GM19468 (cell line): ENCODE results near the gene NMU.
"Not testable (repeated sequence)": the region's sequence is repeated elsewhere in the genome, so short reads cannot be mapped to it uniquely, and the experiment has no call there.

Experiments used
- ATAC-seq: cut with Tn5 transposase; IDR thresholded peaks from one replicate; pipeline ENCODE4 v1.9.1; 2021; ENCODE audit warnings: mild to moderate bottlenecking, moderate library complexity, moderate number of reproducible peaks; ENCODE audit not compliant: unreplicated experiment; ENCODE audit errors: extremely low read depth

Gene NMU

GRCh38 chr4:55633903-55634302 lies 2.2 kb downstream of the NMU start:
- no peak for ATAC-seq

- ATAC-seq, result no peak
Measured at GRCh38 chr4:55625835-55626234, 10.3 kb downstream of the NMU start.

GRCh38 chr4:55624063-55624462 lies 12.0 kb downstream of the NMU start:
- ATAC-seq, result not testable (repeated sequence)

- ATAC-seq, result no peak
Measured at GRCh38 chr4:55618546-55619143, 17.5 kb downstream of the NMU start.

- peak; percentile 93 for ATAC-seq
Measured at GRCh38 chr4:55617587-55618197, 18.4 kb downstream of the NMU start.

GRCh38 chr4:55615008-55615407 lies 21.1 kb downstream of the NMU start:
- ATAC-seq, result no peak

GRCh38 chr4:55613621-55614020 lies 22.5 kb downstream of the NMU start:
- ATAC-seq, result no peak

GRCh38 chr4:55612341-55612740 lies 23.8 kb downstream of the NMU start:
- no peak for ATAC-seq

- ATAC-seq, result no peak
Measured at GRCh38 chr4:55611358-55612059, 24.6 kb downstream of the NMU start.

- no peak for ATAC-seq
Measured at GRCh38 chr4:55610381-55610780, 25.7 kb downstream of the NMU start.

GRCh38 chr4:55609393-55609866 lies 26.7 kb downstream of the NMU start:
- no peak for ATAC-seq

- no peak for ATAC-seq
Measured at GRCh38 chr4:55608591-55608990, 27.5 kb downstream of the NMU start.

GRCh38 chr4:55604996-55605395 lies 31.1 kb downstream of the NMU start:
- no peak for ATAC-seq

- ATAC-seq, result no peak
Measured at GRCh38 chr4:55600640-55601039, 35.5 kb downstream of the NMU start.

GRCh38 chr4:55598641-55599040 lies 37.5 kb downstream of the NMU start:
- no peak for ATAC-seq

GRCh38 chr4:55592014-55592413 lies 44.1 kb downstream of the NMU start, which contains the start of gene PDCL2:
Gene PDCL2 (minus strand): TSS chr4:55592245. CDS start chr4:55592109, 136 bp downstream.
- ATAC-seq, result no peak

GRCh38 chr4:55588160-55588559 lies 47.9 kb downstream of the NMU start:
- ATAC-seq, result no peak

- not testable (repeated sequence) for ATAC-seq
Measured at GRCh38 chr4:55582773-55583172, 53.3 kb downstream of the NMU start.

- ATAC-seq, result no peak
Measured at GRCh38 chr4:55578341-55579010, 57.6 kb downstream of the NMU start.

- no peak for ATAC-seq
Measured at GRCh38 chr4:55575513-55575912, 60.6 kb downstream of the NMU start.

GRCh38 chr4:55574252-55574651 lies 61.8 kb downstream of the NMU start:
- ATAC-seq, result no peak
